ENCODE data around the gene STX8. TPM values are rescaled to one million over a fixed set of nuclear protein-coding genes. Genes with fewer than 3 reads are reported as not detected.

The STX8 gene
- total RNA-seq, 1 donor from 2014 or later, result 52.1 TPM

- DNase-seq, result peak; percentile 69
Observed at GRCh38 chr17:9436630-9437029, 139.0 kb downstream of the STX8 start.

- DNase-seq, result no peak
Observed at GRCh38 chr17:9435165-9435564, 140.5 kb downstream of the STX8 start.

GRCh38 chr17:9434642-9435057 lies 141.0 kb downstream of the STX8 start:
- DNase-seq, result no peak

- DNase-seq, result no peak
Observed at GRCh38 chr17:9432934-9433421, 142.6 kb downstream of the STX8 start.

GRCh38 chr17:9432134-9432885 lies 143.3 kb downstream of the STX8 start:
- peak; percentile 68 for DNase-seq

GRCh38 chr17:9431620-9432019 lies 144.0 kb downstream of the STX8 start:
- DNase-seq, result no peak

- DNase-seq, result peak; percentile 60
Observed at GRCh38 chr17:9427465-9428315, 147.9 kb downstream of the STX8 start.

GRCh38 chr17:9424071-9424640 lies 151.5 kb downstream of the STX8 start:
- no peak for DNase-seq

GRCh38 chr17:9421525-9421924 lies 154.1 kb downstream of the STX8 start:
- DNase-seq, result no peak

- DNase-seq, result no peak
Observed at GRCh38 chr17:9419932-9420453, 155.6 kb downstream of the STX8 start.

GRCh38 chr17:9414471-9414870 lies 161.1 kb downstream of the STX8 start:
- DNase-seq, result no peak

- no peak for DNase-seq
Observed at GRCh38 chr17:9410737-9411136, 164.9 kb downstream of the STX8 start.

- peak; percentile 81 for DNase-seq
Observed at GRCh38 chr17:9410301-9410700, 165.3 kb downstream of the STX8 start.

- DNase-seq, result peak; percentile 62
Observed at GRCh38 chr17:9409878-9410277, 165.7 kb downstream of the STX8 start.

GRCh38 chr17:9408868-9409829 lies 166.5 kb downstream of the STX8 start:
- DNase-seq, result peak; percentile 90

GRCh38 chr17:9408381-9408780 lies 167.2 kb downstream of the STX8 start:
- DNase-seq, result no peak

GRCh38 chr17:9406046-9406606 lies 169.5 kb downstream of the STX8 start:
- DNase-seq, result peak; percentile 33

- DNase-seq, result no peak
Observed at GRCh38 chr17:9403257-9403656, 172.4 kb downstream of the STX8 start.

GRCh38 chr17:9402590-9403199 lies 172.9 kb downstream of the STX8 start:
- DNase-seq, result no peak

- no peak for DNase-seq
Observed at GRCh38 chr17:9401434-9401833, 174.2 kb downstream of the STX8 start.

- no peak for DNase-seq
Observed at GRCh38 chr17:9389111-9389527, 186.5 kb downstream of the STX8 start.

All from skin of body (tissue), 2 donors.